Heart left ventricle (tissue), 16 donors: ENCODE data around the gene MYO15A. TPM values are rescaled to one million over a fixed set of nuclear protein-coding genes. Genes with fewer than 3 reads are reported as not detected.

Source experiments
- ATAC-seq, 4 donors: fragments of 200-7000 bp; cut with Tn5 transposase; one replicate each; pipeline ENCODE4 v1.9.1; 2020 to 2022; ENCODE audit warnings: moderate library complexity in 4 of 4, mild to moderate bottlenecking in 3 of 4, moderate number of reproducible peaks in 1 of 4
- DNase-seq, 5 donors: peaks; one replicate each; pipeline ENCODE4 v3.0.0-alpha.2; 2020
- H3K27ac ChIP-seq, 12 donors: fragments of 200-600 bp; sonication (generic) in 4 of 12; one replicate each; pipeline versions ENCODE4 v1.5.0 to v1.8.0; 2016 to 2022; ENCODE audit warnings: mild to moderate bottlenecking in 2 of 12
- H3K27me3 ChIP-seq, 9 donors: fragments of 200-600 bp; sonication (generic) in 2 of 9; one replicate each; pipeline versions ENCODE4 v1.5.1 to v1.8.0; 2016 to 2022; ENCODE audit warnings: mild to moderate bottlenecking in 3 of 9
- H3K36me3 ChIP-seq, 9 donors: fragments of 200-600 bp; sonication (generic) in 2 of 9; one replicate each; pipeline versions ENCODE4 v1.5.0 to v1.8.0; 2018 to 2022; ENCODE audit warnings: mild to moderate bottlenecking in 2 of 9
- H3K4me1 ChIP-seq, 12 donors: fragments of 200-600 bp; sonication (generic) in 4 of 12; one replicate each; pipeline versions ENCODE4 v1.5.0 to v1.8.0; 2016 to 2022; ENCODE audit warnings: mild to moderate bottlenecking in 3 of 12
- H3K4me3 ChIP-seq, 12 donors: fragments of 200-600 bp; sonication (generic) in 4 of 12; one replicate each; pipeline versions ENCODE4 v1.5.0 to v1.8.0; 2017 to 2022; ENCODE audit warnings: mild to moderate bottlenecking in 9 of 12, moderate library complexity in 4 of 12
- H3K9me3 ChIP-seq, 12 donors: fragments of 200-600 bp; sonication (generic) in 4 of 12; one replicate each; pipeline versions ENCODE4 v1.5.0 to v1.8.0; 2016 to 2022; ENCODE audit warnings: mild to moderate bottlenecking in 1 of 12
- CTCF ChIP-seq, 12 donors: fragments of 200-600 bp; sonication (generic) in 4 of 12; IDR thresholded peaks; one replicate each; pipeline versions ENCODE4 v1.5.0 to v1.8.0; 2018 to 2022; ENCODE audit warnings: antibody characterized with exemption in 12 of 12, mild to moderate bottlenecking in 5 of 12
- POLR2A ChIP-seq, 2 donors: fragments of 450-650 bp; IDR thresholded peaks; one replicate each; pipeline ENCODE4 v1.6.1; 2017; ENCODE audit warnings: antibody characterized with exemption in 2 of 2, mild to moderate bottlenecking in 2 of 2, moderate library complexity in 2 of 2
- WGBS, 4 donors: extraction: QIAGEN DNeasy Blood & Tissue Kit in 2 of 4; methylation state at CpG; one replicate each; pipeline versions ENCODE4 v1.1.5 to v1.1.7; 2013 to 2018; 5-methylcytosine and 5-hydroxymethylcytosine counted together
- intact Hi-C, 10 donors: fragments of 100-400 bp; cut with DNase I; formaldehyde crosslinking; loops; one replicate each; pipeline versions ENCODE4 v1.11.1 to v1.14.2; 2022
- polyA plus RNA-seq, 2 donors: library from polyadenylated mRNA; stranded (reverse); fragments of 200-250 nt; gene quantifications; one replicate each; pipeline ENCODE4 v1.2.3, GENCODE V29; 2013
- total RNA-seq, 9 donors: library from RNA; depleted of rRNA in 2 of 9; stranded (reverse); fragments of >200 nt in 2 of 9; fragmentation: NEBNext Ultra II Directional in 3 of 9; extraction: Animal tissue kit (Norgen Biotek cat#: 25700) in 3 of 9; gene quantifications; one replicate each; pipeline versions ENCODE4 v1.1.0 to v1.2.4, GENCODE V29; 2016 to 2023
- donor health status: ischemic (EF 13 %, LVEDD 7.1; RV severe dilation, severe dysfunction).
- donor health status: healthy with polysubstance abuse.
- donor health status: DM: no; HTN: yes; CAD: no.
- donor health status: DM: no; HTN: no; CAD: no.
- donor health status: ischemic (EF 25% LVEDD 6.9; RV normal size, moderate dysfunction).
- donor health status: ischemic (EF 25% LVEDD 5.7; RV mildly dilated, moderate dysfunction).
- donor health status: healthy.
- donor health status: DM: yes; HTN: yes; CAD: no.
- donor health status: ischemic (EF 35%, LVEDD 5.7; RV mildly dilated, moderate dysfunction).
- donor health status: nonischemic (EF 11% LVEDD 7.7; RV severe dilation, severe dysfunction).
- donor health status: DM: yes; HTN: yes; CAD: no.
- donor health status: PGD.
- donor health status: ischemic (EF 29% LVEDD 5.4; RV normal size, mild dysfunction).
- donor health status: nonischemic (EF 23%, LVEDD 6.1; RV moderate dilation, normal function).

MYO15A gene
- total and polyA plus RNA-seq, 11 donors: 0.12 to 0.53 (median 0.35) TPM; not detected in 2

GRCh38 chr17:18159551-18160120 lies 51.1 kb downstream of the MYO15A start:
- no peak overlapping the region for H3K27ac ChIP-seq
- intact Hi-C loops: no loop called here
- ATAC-seq: no peak

GRCh38 chr17:18160128-18160856 lies 51.7 kb downstream of the MYO15A start:
- TF ChIP-seq CTCF (IDR thresholded peaks at IDR 0.05): no peak
- TF ChIP-seq POLR2A (IDR thresholded peaks at IDR 0.05): no peak
- 93 to 98% (median 95%) methylated on average over 5 of the region's 5 CpGs for WGBS, 4 donors

More at GRCh38 chr17:18159551-18160120, 51.1 kb downstream of the MYO15A start:
- H3K27me3 ChIP-seq: no peaks in the 10 kb centered on the region
- H3K9me3 ChIP-seq: no peaks in the 10 kb centered on the region
- DNase-seq: no peak
- H3K36me3 ChIP-seq: no peaks in the 10 kb centered on the region
- H3K4me1 ChIP-seq: peaks cover 0 to 14% (median 5%) of the 10 kb centered on the region in 12 donors
- TF ChIP-seq POLR2A (IDR thresholded peaks at IDR 0.05) (no peak), CTCF (IDR thresholded peaks at IDR 0.05) (no peak)
- H3K4me3 ChIP-seq: no peak overlapping the region
- 63 to 87% (median 79%) methylated on average over 2 to 3 of the region's 3 CpGs for WGBS, 4 donors

GRCh38 chr17:18161207-18162145 lies 52.9 kb downstream of the MYO15A start:
- TF ChIP-seq POLR2A (IDR thresholded peaks at IDR 0.05): no peak
- no peak for TF ChIP-seq CTCF (IDR thresholded peaks at IDR 0.05)
- H3K4me3 ChIP-seq: no peak overlapping the region
- 71 to 79% (median 73%) methylated on average over 12 of the region's 12 CpGs for WGBS, 4 donors

More at GRCh38 chr17:18160128-18160856, 51.7 kb downstream of the MYO15A start:
- intact Hi-C loops: no loop called here
- H3K4me3 ChIP-seq: no peak overlapping the region
- no peaks in the 10 kb centered on the region for H3K36me3 ChIP-seq
- ATAC-seq (no peak), DNase-seq (no peak)
- no peaks in the 10 kb centered on the region for H3K9me3 ChIP-seq
- H3K27me3 ChIP-seq: no peaks in the 10 kb centered on the region
- H3K27ac ChIP-seq: no peak overlapping the region
- peaks cover 0 to 14% (median 5%) of the 10 kb centered on the region in 12 donors for H3K4me1 ChIP-seq

More at GRCh38 chr17:18161207-18162145, 52.9 kb downstream of the MYO15A start:
- ATAC-seq: no peak
- Histone ChIP-seq H3K27ac (no peak overlapping the region), H3K27me3 (no peaks in the 10 kb centered on the region), H3K4me1 (peaks cover 0 to 14% (median 5%) of the 10 kb centered on the region in 12 donors), H3K36me3 (no peaks in the 10 kb centered on the region), H3K9me3 (no peaks in the 10 kb centered on the region)
- intact Hi-C loops: no loop called here
- DNase-seq: no peak
